Motor neuron (in vitro differentiated cells): Measurements from ENCODE around the gene RFESD. TPM values are rescaled to one million over a fixed set of nuclear protein-coding genes. Genes with fewer than 3 reads are reported as not detected.

Experiments used
- ATAC-seq, 8 experiments: fragments of 200-7000 bp; cut with Tn5 transposase; replicated peaks in 6 of 8; 2 replicates each; pipeline ENCODE4 v1.8.0; 2021; ENCODE audit warnings: mild to moderate bottlenecking in 8 of 8, moderate library complexity in 8 of 8
- H3K27ac ChIP-seq, 2 donors: fragments of 250-450 bp; sonication (Bioruptor Pico); 2 replicates each; pipeline ENCODE4 v1.9.0; 2021; ENCODE audit warnings: antibody characterized with exemption in 2 of 2, mild to moderate bottlenecking in 2 of 2, moderate library complexity in 1 of 2
- H3K4me1 ChIP-seq, 2 donors: fragments of 250-450 bp; sonication (Bioruptor Pico); replicated peaks in 1 of 2; 2 replicates each; pipeline ENCODE4 v1.6.1; 2021; ENCODE audit warnings: antibody characterized with exemption in 2 of 2, mild to moderate bottlenecking in 2 of 2, moderate library complexity in 1 of 2
- H3K4me3 ChIP-seq, 5 donors: fragments of 250-450 bp; sonication (Bioruptor Pico); 2 replicates each; pipeline ENCODE4 v1.9.0; 2021; ENCODE audit warnings: antibody characterized with exemption in 5 of 5, mild to moderate bottlenecking in 5 of 5, moderate library complexity in 4 of 5
- WGBS, 10 experiments: fragments of 450-650 bp; shearing (Covaris generic); methylation state at CpG; one replicate each; pipeline ENCODE4 v1.0.0; 2022; 5-methylcytosine and 5-hydroxymethylcytosine counted together
- in situ Hi-C, 9 experiments: fragments of 400-800 bp; cut with MboI; loops; one replicate each; pipeline ENCODE4 v1.15.0; 2021; ENCODE audit warnings: low sequenced_read_pairs in 9 of 9, low pct_unique_long_range_greater_than_20kb in 2 of 9; ENCODE audit not compliant: unreplicated experiment in 9 of 9
- total RNA-seq, 8 experiments: library from RNA; unstranded; fragments of 300-600 nt; gene quantifications; 2 replicates each; pipeline versions ENCODE4 v1.2.3 to v1.2.4, GENCODE V29; 2022

The RFESD gene
- 1 to 10 TPM; 1.1 to 6.7 (median 2.7) TPM for total RNA-seq

DNA sequence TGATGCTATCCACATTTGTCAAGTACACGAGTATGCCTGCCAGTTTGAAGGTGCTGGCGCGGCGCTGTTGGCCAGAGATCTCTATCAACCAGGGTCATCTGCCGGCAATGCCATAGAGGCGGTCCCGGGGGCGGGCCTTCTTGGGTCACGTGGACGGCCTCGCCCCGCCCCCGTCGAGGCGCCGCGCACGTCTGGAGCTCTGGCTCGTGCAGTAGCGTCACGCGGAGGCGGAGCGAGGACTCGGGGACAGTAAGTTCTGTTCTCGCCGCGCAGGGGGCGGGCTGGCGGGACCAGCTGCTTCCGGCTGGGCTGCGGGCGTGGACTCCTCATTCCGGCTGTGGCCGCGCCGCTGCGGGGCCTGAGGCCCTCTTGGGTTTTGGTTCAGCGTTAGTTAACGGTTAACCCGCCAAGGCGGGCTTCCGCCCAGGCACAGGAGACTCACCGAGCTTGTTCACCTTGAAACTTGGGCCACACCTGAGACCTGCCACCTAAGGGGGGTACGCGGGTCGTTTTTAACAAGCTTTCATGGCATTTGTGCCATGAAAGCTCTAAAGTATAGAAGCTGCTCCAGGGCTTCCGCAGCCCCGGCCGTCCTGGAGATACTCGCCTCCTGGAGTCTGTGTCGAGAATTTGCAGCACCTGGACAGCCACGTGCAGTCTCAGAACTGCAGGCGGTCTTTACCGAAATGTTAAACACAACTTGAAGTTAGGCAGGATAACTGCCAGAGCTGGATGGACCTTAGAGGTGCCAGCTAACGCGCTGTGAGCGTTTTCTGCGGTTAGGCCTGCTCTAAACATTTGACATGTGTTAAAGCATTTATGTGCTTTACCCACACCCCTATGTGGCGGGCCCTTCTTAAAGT lies at the start of gene RFESD:
Gene RFESD, plus strand, starts transcription at position 209 of the 863 bp plus-strand sequence. CDS start 5,495 bp downstream, outside the sequence.
- in situ Hi-C loops = loop anchor here in 2 of 9 experiments (25.0 kb wide), 1 partner anchor 191 kb away; no protein-coding TSS in a partner anchor
- Histone ChIP-seq H3K27ac (peak within 1 kb of the TSS; percentile 46 to 70), H3K4me3 (peak within 1 kb of the TSS; percentile 39 to 54 (median 47)), H3K4me1 (peaks cover 0 to 8% of the 10 kb centered on the region in 2 donors)
- ATAC-seq = peak; percentile 97 to 100 (median 100)
- WGBS, 10 experiments = 1 to 44% (median 13%) methylated on average over 2 to 16 of the region's 60 CpGs; no CpG with 5 or more reads in 1 of the 10 experiments

DNA sequence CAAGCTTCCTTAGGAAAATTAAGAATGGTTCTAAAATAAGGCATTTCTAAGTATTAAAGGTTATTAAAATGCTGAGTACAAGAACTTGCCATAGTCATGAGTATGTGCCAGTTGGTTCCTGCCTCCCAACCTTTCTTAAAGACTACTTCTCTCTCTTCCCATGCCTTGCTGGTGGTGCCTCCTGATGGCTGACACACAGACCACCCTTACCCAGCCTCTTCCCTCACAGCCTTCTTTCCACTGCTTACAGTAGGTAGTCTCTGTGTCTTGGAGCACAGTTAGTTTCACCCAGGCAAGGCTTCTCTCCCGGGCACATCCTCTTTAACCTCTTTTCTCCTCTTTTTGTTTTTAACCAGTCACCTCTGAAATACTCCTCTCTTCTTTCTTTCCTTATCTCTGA lies 47.3 kb upstream of the RFESD start:
- H3K4me1 ChIP-seq = no peaks in the 10 kb centered on the region
- no peak overlapping the region for H3K4me3 ChIP-seq
- 50 to 100% (median 86%) methylated on average over 1 of the region's 1 CpG; no CpG with 5 or more reads in 2 of the 10 experiments for WGBS, 10 experiments
- in situ Hi-C loops = no loop called here
- ATAC-seq = no peak
- no peak overlapping the region for H3K27ac ChIP-seq

- in situ Hi-C loops = no loop called here
- 50 to 100% (median 100%) methylated on average over 1 of the region's 1 CpG; no CpG with 5 or more reads in 2 of the 10 experiments for WGBS, 10 experiments
- ATAC-seq = no peak
Observed at GRCh38 chr5:95600557-95600956, 46.0 kb upstream of the RFESD start.

GRCh38 chr5:95605786-95606185 lies 40.8 kb upstream of the RFESD start:
- in situ Hi-C loops = no loop called here
- H3K27ac ChIP-seq = no peak overlapping the region
- no peaks in the 10 kb centered on the region for H3K4me1 ChIP-seq
- peak in 1 of 8 experiments; percentile 33 for ATAC-seq
- 86 to 100% (median 99%) methylated on average over 1 to 5 of the region's 5 CpGs for WGBS, 10 experiments
- H3K4me3 ChIP-seq = no peak overlapping the region

More at GRCh38 chr5:95600557-95600956, 46.0 kb upstream of the RFESD start:
- no peaks in the 10 kb centered on the region for H3K4me1 ChIP-seq
- H3K4me3 ChIP-seq = no peak overlapping the region
- H3K27ac ChIP-seq = no peak overlapping the region

- Histone ChIP-seq H3K4me3 (no peak overlapping the region), H3K4me1 (no peaks in the 10 kb centered on the region), H3K27ac (no peak overlapping the region)
- no peak for ATAC-seq
- in situ Hi-C loops = no loop called here
- 86 to 100% (median 100%) methylated on average over 1 of the region's 1 CpG for WGBS, 10 experiments
Observed at GRCh38 chr5:95606419-95606818, 40.2 kb upstream of the RFESD start.

GRCh38 chr5:95609711-95610110 lies 36.9 kb upstream of the RFESD start:
- WGBS, 10 experiments = 0 to 100% (median 82%) methylated on average over 1 to 3 of the region's 3 CpGs; no CpG with 5 or more reads in 1 of the 10 experiments
- no peak for ATAC-seq
- in situ Hi-C loops = no loop called here
- Histone ChIP-seq H3K27ac (no peak overlapping the region), H3K4me1 (no peaks in the 10 kb centered on the region), H3K4me3 (no peak overlapping the region)

- Histone ChIP-seq H3K4me3 (no peak overlapping the region), H3K27ac (no peak overlapping the region), H3K4me1 (no peaks in the 10 kb centered on the region)
- 20 to 100% (median 79%) methylated on average over 1 to 5 of the region's 7 CpGs; no CpG with 5 or more reads in 3 of the 10 experiments for WGBS, 10 experiments
- ATAC-seq = no peak
- in situ Hi-C loops = no loop called here
Observed at GRCh38 chr5:95610546-95610945, 36.0 kb upstream of the RFESD start.

DNA sequence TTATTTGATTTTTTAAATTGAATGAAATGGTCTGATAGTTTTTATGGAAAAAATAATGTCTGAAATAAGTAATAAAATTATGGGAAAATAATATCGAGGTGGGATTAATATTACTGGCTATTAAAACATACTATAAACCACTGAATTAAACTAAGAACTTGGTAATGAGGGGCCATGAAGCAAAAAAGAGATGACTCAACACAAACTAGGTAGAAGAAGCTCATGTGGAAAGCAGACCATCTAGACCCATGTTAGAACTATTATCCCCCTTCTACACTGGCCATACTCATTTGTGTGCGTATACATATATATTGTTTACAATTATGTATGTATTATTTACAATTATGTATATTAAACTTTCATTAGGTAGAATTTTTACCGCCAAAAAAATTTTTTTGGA lies 35.2 kb upstream of the RFESD start:
- H3K27ac ChIP-seq = no peak overlapping the region
- WGBS, 10 experiments = 54 to 100% (median 85%) methylated on average over 1 to 3 of the region's 3 CpGs
- H3K4me3 ChIP-seq = no peak overlapping the region
- no peaks in the 10 kb centered on the region for H3K4me1 ChIP-seq
- ATAC-seq = no peak
- in situ Hi-C loops = no loop called here

DNA sequence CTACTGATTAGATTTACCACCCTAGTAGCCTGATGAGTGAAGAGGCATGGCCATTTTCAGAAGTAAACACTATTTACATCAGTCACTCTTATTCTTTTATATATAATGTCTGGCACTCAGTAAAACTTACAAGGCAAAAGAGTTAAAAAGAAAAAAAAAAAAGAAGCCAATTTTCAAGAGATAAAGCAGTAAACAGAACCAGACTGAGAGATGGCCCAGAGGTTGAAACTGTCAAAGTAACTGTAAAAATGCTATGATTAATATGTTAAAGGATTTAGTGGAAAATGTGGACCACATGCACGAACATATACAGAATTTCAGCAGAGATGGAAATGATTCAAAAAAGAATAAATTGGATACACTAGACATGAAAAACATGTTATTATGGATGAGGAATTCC lies 33.1 kb upstream of the RFESD start:
- 75 to 100% (median 96%) methylated on average over 1 of the region's 1 CpG for WGBS, 10 experiments
- no peak for ATAC-seq
- Histone ChIP-seq H3K4me3 (no peak overlapping the region), H3K4me1 (no peaks in the 10 kb centered on the region), H3K27ac (no peak overlapping the region)
- in situ Hi-C loops = no loop called here

DNA sequence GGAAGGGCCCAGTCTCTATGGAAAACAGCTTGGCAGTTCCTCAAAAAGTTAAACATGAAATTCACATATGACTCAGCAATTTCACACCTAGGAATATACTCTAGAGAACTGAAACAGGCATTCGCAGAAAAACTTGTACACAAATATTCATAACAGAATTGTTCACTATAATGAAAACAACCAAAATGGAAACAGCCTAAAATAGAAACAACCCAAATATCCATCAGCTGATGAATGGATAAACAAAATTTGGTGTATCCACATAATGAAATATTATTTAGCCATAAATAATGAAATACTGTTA lies 31.5 kb upstream of the RFESD start:
- no peak overlapping the region for H3K27ac ChIP-seq
- peak in 2 of 8 experiments; percentile 54 to 74 for ATAC-seq
- WGBS, 10 experiments = 14 to 100% (median 100%) methylated on average over 1 of the region's 1 CpG; no CpG with 5 or more reads in 1 of the 10 experiments
- in situ Hi-C loops = no loop called here
- no peak overlapping the region for H3K4me3 ChIP-seq
- peaks cover 4 to 5% of the 10 kb centered on the region in 2 donors for H3K4me1 ChIP-seq

- in situ Hi-C loops = no loop called here
- no peak overlapping the region for H3K27ac ChIP-seq
- 70 to 100% (median 83%) methylated on average over 1 to 5 of the region's 5 CpGs for WGBS, 10 experiments
- no peak overlapping the region for H3K4me3 ChIP-seq
- peaks cover 5 to 9% of the 10 kb centered on the region in 2 donors for H3K4me1 ChIP-seq
- no peak for ATAC-seq
Observed at GRCh38 chr5:95617057-95617456, 29.5 kb upstream of the RFESD start.

- Histone ChIP-seq H3K4me3 (no peak overlapping the region), H3K27ac (no peak overlapping the region), H3K4me1 (peaks cover 5 to 9% of the 10 kb centered on the region in 2 donors)
- in situ Hi-C loops = no loop called here
- ATAC-seq = no peak
- WGBS, 10 experiments = 60 to 100% (median 91%) methylated on average over 1 to 4 of the region's 4 CpGs
Observed at GRCh38 chr5:95619096-95619495, 27.5 kb upstream of the RFESD start.

GRCh38 chr5:95619514-95620029 lies 27.0 kb upstream of the RFESD start:
- Histone ChIP-seq H3K4me3 (peak overlapping the region; percentile 38 to 46 (median 41)), H3K27ac (no peak overlapping the region), H3K4me1 (peaks cover 5 to 9% of the 10 kb centered on the region in 2 donors)
- WGBS, 10 experiments = 18 to 73% (median 41%) methylated on average over 1 to 12 of the region's 19 CpGs
- in situ Hi-C loops = no loop called here
- peak in 2 of 8 experiments; percentile 2 to 3 for ATAC-seq
